Breast epithelium (tissue), 3 donors: ENCODE data around the gene CYP26B1.

ENCODE experiments used
- CTCF ChIP-seq, 3 donors: fragments of 450-650 bp; IDR thresholded peaks; one replicate each; pipeline ENCODE4 v1.5.1; 2016 to 2017; ENCODE audit warnings: antibody characterized with exemption in 3 of 3, mild to moderate bottlenecking in 3 of 3, moderate library complexity in 3 of 3
- POLR2A ChIP-seq: fragments of 450-650 bp; IDR thresholded peaks from one replicate; pipeline ENCODE4 v1.6.1; 2016; ENCODE audit warnings: antibody characterized with exemption, mild to moderate bottlenecking, moderate library complexity

- TF ChIP-seq CTCF (IDR thresholded peaks at IDR 0.05) (no peak), POLR2A (no peak)
These were observed 29.3 kb downstream of the CYP26B1 start for GRCh38 chr2:72118386-72118785.
